Measurements from ENCODE around the gene HOXA4. TPM values are rescaled to one million over a fixed set of nuclear protein-coding genes. Genes with fewer than 3 reads are reported as not detected.
A peak's percentile ranks its signal among the peaks of the same experiment; 100 is the strongest.

HOXA4 gene
- total and polyA plus RNA-seq, 2 of the 4 experiments (the other 2 are of a cell fraction), result 0.36 to 8.0 TPM

DNA sequence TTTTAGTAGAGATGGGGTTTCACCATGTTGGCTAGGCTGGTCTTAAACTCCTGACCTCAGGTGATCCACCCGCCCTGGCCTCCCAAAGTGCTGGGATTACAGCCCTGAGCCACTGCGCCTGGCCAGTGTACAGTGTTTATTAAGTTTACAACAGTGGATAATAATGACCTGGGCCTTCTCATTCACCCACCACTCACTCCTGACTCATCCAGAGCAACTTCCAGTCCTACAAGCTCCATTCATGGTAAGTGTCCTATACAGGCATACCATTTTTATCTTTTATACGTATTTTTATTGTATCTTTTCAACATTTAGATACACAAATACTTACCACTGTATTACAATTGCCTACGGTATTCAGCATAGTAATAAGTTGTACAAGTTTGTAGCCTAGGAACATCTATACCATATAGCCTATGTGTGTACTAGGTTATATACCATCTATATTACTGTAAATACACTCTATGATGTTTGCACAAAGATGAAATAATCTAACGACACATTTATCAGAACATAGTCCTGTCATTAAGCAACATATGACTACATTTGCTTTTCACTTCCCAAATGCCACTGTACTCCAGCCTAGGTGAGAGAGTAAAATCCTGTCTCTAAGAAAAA is 51.8 kb downstream of the HOXA4 start:
- Histone ChIP-seq H3K9me3 (ENCODE audit: control insufficient read depth, insufficient read depth, low read length) (no peaks in the 10 kb centered on the region), H2AFZ (replicated peaks; ENCODE audit: low read length, poor library complexity) (no peak overlapping the region), H3K56ac (ENCODE audit: extremely low read depth, insufficient read depth, low read length) (no peak overlapping the region), H3K23ac (ENCODE audit: low read depth, low read length) (no peak overlapping the region), H3K79me1 (ENCODE audit: low read depth in 1 of 2, low read length in 2 of 2) (no peaks in the 10 kb centered on the region), H3K27ac (ENCODE audit: insufficient read depth, low read length) (no peak overlapping the region), H4K5ac (ENCODE audit: low read depth, low read length) (no peak overlapping the region), H2BK120ac (ENCODE audit: low read depth, low read length) (no peak overlapping the region), H3K9ac (ENCODE audit: low read depth, low read length) (no peak overlapping the region), H3K27me3 (ENCODE audit: control insufficient read depth, insufficient read depth, low read length) (no peaks in the 10 kb centered on the region), H3K36me3 (ENCODE audit: control insufficient read depth, insufficient read depth, low read length) (no peaks in the 10 kb centered on the region), H3K9me1 (ENCODE audit: insufficient read depth, low read length) (no peaks in the 10 kb centered on the region), H3K18ac (ENCODE audit: low read depth, low read length) (no peak overlapping the region), H2BK5ac (ENCODE audit: low read depth, low read length, poor library complexity, severe bottlenecking) (no peak overlapping the region), H3K4me2 (ENCODE audit: low read depth, low read length) (no peak overlapping the region), H3K4me1 (ENCODE audit: control insufficient read depth, insufficient read depth, low read length) (no peaks in the 10 kb centered on the region; the same call in 1 of the 2 replicates), H3K14ac (replicated peaks; ENCODE audit: low read depth, low read length) (no peak overlapping the region), H2AK5ac (ENCODE audit: low read depth, low read length) (no peak overlapping the region), H3K4ac (ENCODE audit: low read depth, low read length) (no peak overlapping the region), H2BK15ac (ENCODE audit: low read depth, low read length) (no peak overlapping the region), H2AK9ac (replicated peaks; ENCODE audit: low read depth, low read length, poor library complexity) (no peak overlapping the region), H2BK20ac (ENCODE audit: low read depth, low read length) (no peak overlapping the region), H4K8ac (ENCODE audit: low read depth in 2 of 2, low read length in 2 of 2) (no peak overlapping the region), H3K4me3 (ENCODE audit: insufficient read depth, low read depth, low read length) (no peak overlapping the region), H4K91ac (ENCODE audit: insufficient read depth, low read depth, low read length) (no peak overlapping the region), H4K20me1 (ENCODE audit: insufficient read depth, low read length) (no peaks in the 10 kb centered on the region)
- dilution Hi-C loops (cut with HindIII; ENCODE audit: low sequenced_read_pairs, unreplicated experiment) (no loop called here), in situ Hi-C loops (cut with MboI; ENCODE audit: low sequenced_read_pairs) (no loop called here), intact Hi-C loops (cut with micrococcal nuclease) (no loop called here)
- ChIA-PET POLR2A (ENCODE audit: unreplicated experiment) (no interaction called here), CTCF (no interaction called here)
- no peak for TF ChIP-seq FOS (IDR thresholded peaks at IDR 0.05; ENCODE audit: low read depth, low read length)
- TF ChIP-seq, protein P1, sequence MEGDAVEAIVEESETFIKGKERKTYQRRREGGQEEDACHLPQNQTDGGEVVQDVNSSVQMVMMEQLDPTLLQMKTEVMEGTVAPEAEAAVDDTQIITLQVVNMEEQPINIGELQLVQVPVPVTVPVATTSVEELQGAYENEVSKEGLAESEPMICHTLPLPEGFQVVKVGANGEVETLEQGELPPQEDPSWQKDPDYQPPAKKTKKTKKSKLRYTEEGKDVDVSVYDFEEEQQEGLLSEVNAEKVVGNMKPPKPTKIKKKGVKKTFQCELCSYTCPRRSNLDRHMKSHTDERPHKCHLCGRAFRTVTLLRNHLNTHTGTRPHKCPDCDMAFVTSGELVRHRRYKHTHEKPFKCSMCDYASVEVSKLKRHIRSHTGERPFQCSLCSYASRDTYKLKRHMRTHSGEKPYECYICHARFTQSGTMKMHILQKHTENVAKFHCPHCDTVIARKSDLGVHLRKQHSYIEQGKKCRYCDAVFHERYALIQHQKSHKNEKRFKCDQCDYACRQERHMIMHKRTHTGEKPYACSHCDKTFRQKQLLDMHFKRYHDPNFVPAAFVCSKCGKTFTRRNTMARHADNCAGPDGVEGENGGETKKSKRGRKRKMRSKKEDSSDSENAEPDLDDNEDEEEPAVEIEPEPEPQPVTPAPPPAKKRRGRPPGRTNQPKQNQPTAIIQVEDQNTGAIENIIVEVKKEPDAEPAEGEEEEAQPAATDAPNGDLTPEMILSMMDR (conservative IDR thresholded peaks at IDR 0.05; ENCODE audit: low read depth, low read length), result no peak
- TF ChIP-seq CHD1 (IDR thresholded peaks at IDR 0.05; ENCODE audit: low read depth, low read length), result no peak
- TF ChIP-seq, protein P2, sequence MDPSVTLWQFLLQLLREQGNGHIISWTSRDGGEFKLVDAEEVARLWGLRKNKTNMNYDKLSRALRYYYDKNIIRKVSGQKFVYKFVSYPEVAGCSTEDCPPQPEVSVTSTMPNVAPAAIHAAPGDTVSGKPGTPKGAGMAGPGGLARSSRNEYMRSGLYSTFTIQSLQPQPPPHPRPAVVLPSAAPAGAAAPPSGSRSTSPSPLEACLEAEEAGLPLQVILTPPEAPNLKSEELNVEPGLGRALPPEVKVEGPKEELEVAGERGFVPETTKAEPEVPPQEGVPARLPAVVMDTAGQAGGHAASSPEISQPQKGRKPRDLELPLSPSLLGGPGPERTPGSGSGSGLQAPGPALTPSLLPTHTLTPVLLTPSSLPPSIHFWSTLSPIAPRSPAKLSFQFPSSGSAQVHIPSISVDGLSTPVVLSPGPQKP (IDR thresholded peaks at IDR 0.05; ENCODE audit: borderline replicate concordance, low read depth, low read length), result no peak
- no peak for TF ChIP-seq MAZ (IDR thresholded peaks at IDR 0.05; ENCODE audit: borderline replicate concordance, low read depth, low read length)
- no peak for TF ChIP-seq RAD21 (IDR thresholded peaks at IDR 0.05; ENCODE audit: low read length)
- no peak for TF ChIP-seq SMC3 (IDR thresholded peaks at IDR 0.05; ENCODE audit: low read depth, low read length)
- no peak for TF ChIP-seq RFX5 (IDR thresholded peaks at IDR 0.05; ENCODE audit: low read depth, low read length)
- no peak for TF ChIP-seq NFE2L2 (IDR thresholded peaks at IDR 0.05; ENCODE audit: low read depth, low read length)
- no peak for TF ChIP-seq BHLHE40 (IDR thresholded peaks at IDR 0.05; ENCODE audit: low read depth, low read length)
- TF ChIP-seq MXI1 (IDR thresholded peaks at IDR 0.05; ENCODE audit: borderline replicate concordance, low read depth, low read length), result no peak
- TF ChIP-seq CEBPB (IDR thresholded peaks at IDR 0.05; ENCODE audit: low read depth, low read length), result no peak
- no peak for TF ChIP-seq RCOR1 (IDR thresholded peaks at IDR 0.05; ENCODE audit: insufficient replicate concordance, low read length)
- no peak for TF ChIP-seq MAFK (IDR thresholded peaks at IDR 0.05; ENCODE audit: low read depth, low read length)
- no TSS peak for BruUV-seq (replicated peaks)
- DNase-seq (peak; percentile 19), ATAC-seq (ENCODE audit: low read depth) (no peak)
- WGBS, 2 experiments (ENCODE audit: extremely low coverage in 2 of 2, insufficient read length in 1 of 2), result no CpG with 5 or more reads among the region's 5 CpGs

Measured in IMR-90 (cell line).